Trophoblast cell (in vitro differentiated cells and primary cell): Measurements from ENCODE around the gene AOC2. TPM values are rescaled to one million over a fixed set of nuclear protein-coding genes. Genes with fewer than 3 reads are reported as not detected.

Experiments
- DNase-seq, 2 donors: peaks; one replicate each; pipeline ENCODE4 v3.0.0-alpha.2; 2016
- H2AFZ ChIP-seq: 2 replicates; pipeline ENCODE4 v1.6.1; 2013; ENCODE audit warnings: low read length, moderate library complexity, mild to moderate bottlenecking; ENCODE audit not compliant: insufficient read depth, poor library complexity
- H2AK5ac ChIP-seq: 2 replicates; pipeline ENCODE4 v1.6.1; 2013; ENCODE audit warnings: mild to moderate bottlenecking, low read length
- H2BK120ac ChIP-seq: 2 replicates; pipeline ENCODE4 v1.6.1; 2013; ENCODE audit warnings: low read length, mild to moderate bottlenecking, moderate library complexity; ENCODE audit not compliant: insufficient read depth, poor library complexity
- H2BK12ac ChIP-seq: 2 replicates; pipeline ENCODE4 v1.6.1; 2013; ENCODE audit warnings: mild to moderate bottlenecking, low read length, moderate library complexity
- H2BK5ac ChIP-seq: 2 replicates; pipeline ENCODE4 v1.6.1; 2013; ENCODE audit warnings: low read length, low read depth, moderate library complexity, mild to moderate bottlenecking; ENCODE audit not compliant: poor library complexity
- H3K14ac ChIP-seq: 2 replicates; pipeline ENCODE4 v1.6.1; 2013; ENCODE audit warnings: mild to moderate bottlenecking, low read length
- H3K18ac ChIP-seq: 2 replicates; pipeline ENCODE4 v1.6.1; 2013; ENCODE audit warnings: mild to moderate bottlenecking, low read length
- H3K23ac ChIP-seq: 2 replicates; pipeline ENCODE4 v1.6.1; 2013; ENCODE audit warnings: low read length
- H3K27ac ChIP-seq: 2 replicates; pipeline ENCODE4 v1.5.1; 2013; ENCODE audit warnings: low read depth, mild to moderate bottlenecking, inconsistent platforms, low read length, moderate library complexity
- H3K27me3 ChIP-seq: 2 replicates; pipeline ENCODE4 v1.6.1; 2013; ENCODE audit warnings: inconsistent platforms, mild to moderate bottlenecking, low read length, moderate library complexity; ENCODE audit not compliant: insufficient read depth
- H3K36me3 ChIP-seq, 2 experiments: 1 replicate in 1 of 2; 2 replicates in 1 of 2; pipeline ENCODE4 v1.6.1; 2013; ENCODE audit warnings: low read length in 2 of 2, mild to moderate bottlenecking in 2 of 2, moderate library complexity in 1 of 2; ENCODE audit not compliant: insufficient read depth in 2 of 2, control insufficient read depth in 1 of 2
- H3K4ac ChIP-seq: 2 replicates; pipeline ENCODE4 v1.6.1; 2013; ENCODE audit warnings: low read depth, mild to moderate bottlenecking, low read length, moderate library complexity
- H3K4me1 ChIP-seq, 2 experiments: 1 replicate in 1 of 2; 2 replicates in 1 of 2; pipeline ENCODE4 v1.6.1; 2013; ENCODE audit warnings: low read length in 2 of 2, mild to moderate bottlenecking in 2 of 2, moderate library complexity in 1 of 2; ENCODE audit not compliant: insufficient read depth in 2 of 2, control insufficient read depth in 1 of 2
- H3K4me2 ChIP-seq: 2 replicates; pipeline ENCODE4 v1.6.1; 2013; ENCODE audit warnings: inconsistent platforms, mild to moderate bottlenecking, low read length, moderate library complexity
- H3K4me3 ChIP-seq: 2 replicates; pipeline ENCODE4 v1.5.1; 2013; ENCODE audit warnings: mild to moderate bottlenecking, low read depth, low read length, inconsistent platforms
- H3K79me1 ChIP-seq: one replicate; pipeline ENCODE4 v1.6.1; 2013; ENCODE audit warnings: low read length
- H3K79me2 ChIP-seq: 2 replicates; pipeline ENCODE4 v1.6.1; 2013; ENCODE audit warnings: low read length, mild to moderate bottlenecking; ENCODE audit not compliant: control insufficient read depth, insufficient read depth, poor library complexity
- H3K9ac ChIP-seq: 2 replicates; pipeline ENCODE4 v1.6.1; 2013; ENCODE audit warnings: mild to moderate bottlenecking, low read length
- H3K9me3 ChIP-seq: 2 replicates; pipeline ENCODE4 v1.6.1; 2013; ENCODE audit warnings: low read depth, mild to moderate bottlenecking, control low read depth, inconsistent platforms, low read length; ENCODE audit not compliant: insufficient read depth
- H4K12ac ChIP-seq: 2 replicates; pipeline ENCODE4 v1.6.1; 2013; ENCODE audit warnings: low read depth, mild to moderate bottlenecking, low read length, moderate library complexity
- H4K8ac ChIP-seq: 2 replicates; pipeline ENCODE4 v1.6.1; 2013; ENCODE audit warnings: low read depth, mild to moderate bottlenecking, low read length, moderate library complexity
- H4K91ac ChIP-seq: one replicate; pipeline ENCODE4 v1.6.1; 2013; ENCODE audit warnings: low read depth, mild to moderate bottlenecking, low read length, moderate library complexity
- WGBS: extraction: QIAGEN DNeasy Blood & Tissue Kit; methylation state at CpG from one replicate; pipeline ENCODE4 v1.1.7; 2013; ENCODE audit warnings: missing lambda C conversion rate; ENCODE audit not compliant: insufficient read length, insufficient coverage; ENCODE audit errors: extremely low coverage; 5-methylcytosine and 5-hydroxymethylcytosine counted together
- polyA plus RNA-seq: library from polyadenylated mRNA; stranded (reverse); fragments of 200-250 nt; gene quantifications from 2 replicates; pipeline ENCODE4 v1.2.3, GENCODE V29; 2013

The AOC2 gene
- polyA plus RNA-seq = 1.1 TPM in 2 replicates

- no peak within 1 kb of the TSS for H4K91ac ChIP-seq
- H3K4me2 ChIP-seq = no peak within 1 kb of the TSS
- no peak within 1 kb of the TSS for H3K4me3 ChIP-seq
- no peak within 1 kb of the TSS for H3K23ac ChIP-seq
- H4K12ac ChIP-seq = no peak within 1 kb of the TSS
- peaks cover 37 to 49% of the 10 kb centered on the region in 2 experiments for H3K36me3 ChIP-seq
- no peak within 1 kb of the TSS for H2BK12ac ChIP-seq
- H3K14ac ChIP-seq = no peak within 1 kb of the TSS
- H2AFZ ChIP-seq = no peak within 1 kb of the TSS
- H2BK5ac ChIP-seq = no peak within 1 kb of the TSS
- H3K4me1 ChIP-seq = no peaks in the 10 kb centered on the region
- H2BK120ac ChIP-seq = no peak within 1 kb of the TSS
- no peak within 1 kb of the TSS for H3K18ac ChIP-seq
- no peak for DNase-seq
- no peak within 1 kb of the TSS for H4K8ac ChIP-seq
- H3K27ac ChIP-seq = no peak within 1 kb of the TSS
- H3K27me3 ChIP-seq = no peaks in the 10 kb centered on the region
- H3K4ac ChIP-seq = no peak within 1 kb of the TSS
- H3K9me3 ChIP-seq = no peaks in the 10 kb centered on the region
- no peak within 1 kb of the TSS for H3K9ac ChIP-seq
- H3K79me1 ChIP-seq = no peaks in the 10 kb centered on the region
- H3K79me2 ChIP-seq = no peaks in the 10 kb centered on the region
- H2AK5ac ChIP-seq = no peak within 1 kb of the TSS
- no CpG with 5 or more reads among the region's 4 CpGs for WGBS
Measured at GRCh38 chr17:42844271-42844670, at the start of gene AOC2. Gene AOC2 (plus strand): TSS chr17:42844580. CDS start chr17:42844627, 47 bp downstream.

GRCh38 chr17:42795061-42795460 lies 49.3 kb upstream of the AOC2 start:
- Histone ChIP-seq H3K27me3 (no peaks in the 10 kb centered on the region), H2AFZ (no peak overlapping the region), H3K79me2 (peaks cover 3% of the 10 kb centered on the region), H4K8ac (no peak overlapping the region), H3K4me1 (peaks cover 4 to 9% of the 10 kb centered on the region in 2 experiments), H2AK5ac (no peak overlapping the region), H3K36me3 (peaks cover 9 to 10% of the 10 kb centered on the region in 2 experiments), H4K91ac (no peak overlapping the region), H3K14ac (no peak overlapping the region), H3K27ac (no peak overlapping the region), H3K9me3 (no peaks in the 10 kb centered on the region), H3K4ac (no peak overlapping the region), H3K18ac (no peak overlapping the region), H3K9ac (no peak overlapping the region), H4K12ac (no peak overlapping the region), H3K23ac (no peak overlapping the region), H2BK120ac (no peak overlapping the region), H3K4me3 (no peak overlapping the region), H2BK12ac (no peak overlapping the region), H3K79me1 (peaks cover 2% of the 10 kb centered on the region), H3K4me2 (no peak overlapping the region), H2BK5ac (no peak overlapping the region)
- no peak for DNase-seq
- no CpG with 5 or more reads among the region's 4 CpGs for WGBS

GRCh38 chr17:42795465-42795864 lies 48.9 kb upstream of the AOC2 start:
- Histone ChIP-seq H2BK12ac (no peak overlapping the region), H2AFZ (no peak overlapping the region), H3K4me1 (peaks cover 4 to 9% of the 10 kb centered on the region in 2 experiments), H2BK5ac (no peak overlapping the region), H3K4ac (no peak overlapping the region), H4K12ac (no peak overlapping the region), H3K9ac (no peak overlapping the region), H4K8ac (no peak overlapping the region), H3K23ac (no peak overlapping the region), H3K14ac (no peak overlapping the region), H4K91ac (no peak overlapping the region), H3K4me3 (no peak overlapping the region), H3K18ac (no peak overlapping the region), H3K36me3 (peaks cover 9 to 10% of the 10 kb centered on the region in 2 experiments), H3K9me3 (no peaks in the 10 kb centered on the region), H3K27me3 (no peaks in the 10 kb centered on the region), H3K79me1 (peaks cover 2% of the 10 kb centered on the region), H3K79me2 (peaks cover 3% of the 10 kb centered on the region), H3K27ac (no peak overlapping the region), H2BK120ac (no peak overlapping the region), H2AK5ac (no peak overlapping the region), H3K4me2 (no peak overlapping the region)
- WGBS = no CpG with 5 or more reads among the region's 10 CpGs
- DNase-seq = no peak

- no peak overlapping the region for H3K4me3 ChIP-seq
- DNase-seq = no peak
- H3K4ac ChIP-seq = no peak overlapping the region
- H3K18ac ChIP-seq = no peak overlapping the region
- H3K79me1 ChIP-seq = peaks cover 2% of the 10 kb centered on the region
- H3K9me3 ChIP-seq = no peaks in the 10 kb centered on the region
- H3K4me1 ChIP-seq = peaks cover 4 to 9% of the 10 kb centered on the region in 2 experiments
- no peak overlapping the region for H3K4me2 ChIP-seq
- H3K36me3 ChIP-seq = peaks cover 9 to 10% of the 10 kb centered on the region in 2 experiments
- no peaks in the 10 kb centered on the region for H3K27me3 ChIP-seq
- no peak overlapping the region for H4K12ac ChIP-seq
- no peak overlapping the region for H3K23ac ChIP-seq
- H2AK5ac ChIP-seq = no peak overlapping the region
- no peak overlapping the region for H3K14ac ChIP-seq
- H2BK12ac ChIP-seq = no peak overlapping the region
- no peak overlapping the region for H2AFZ ChIP-seq
- H3K9ac ChIP-seq = no peak overlapping the region
- no peak overlapping the region for H2BK5ac ChIP-seq
- WGBS = no CpG with 5 or more reads among the region's 18 CpGs
- H3K27ac ChIP-seq = no peak overlapping the region
- H4K8ac ChIP-seq = no peak overlapping the region
- peaks cover 3% of the 10 kb centered on the region for H3K79me2 ChIP-seq
- H4K91ac ChIP-seq = no peak overlapping the region
- H2BK120ac ChIP-seq = no peak overlapping the region
Measured at GRCh38 chr17:42796066-42796758, 48.2 kb upstream of the AOC2 start.
